GM19468 (cell line): ENCODE data around the gene FIGNL2.
"Not testable (repeated sequence)": the region's sequence is repeated elsewhere in the genome, so short reads cannot be mapped to it uniquely, and the experiment has no call there.

Source experiments
- ATAC-seq: cut with Tn5 transposase; IDR thresholded peaks from one replicate; pipeline ENCODE4 v1.9.1; 2021; ENCODE audit warnings: mild to moderate bottlenecking, moderate library complexity, moderate number of reproducible peaks; ENCODE audit not compliant: unreplicated experiment; ENCODE audit errors: extremely low read depth

Gene FIGNL2

DNA sequence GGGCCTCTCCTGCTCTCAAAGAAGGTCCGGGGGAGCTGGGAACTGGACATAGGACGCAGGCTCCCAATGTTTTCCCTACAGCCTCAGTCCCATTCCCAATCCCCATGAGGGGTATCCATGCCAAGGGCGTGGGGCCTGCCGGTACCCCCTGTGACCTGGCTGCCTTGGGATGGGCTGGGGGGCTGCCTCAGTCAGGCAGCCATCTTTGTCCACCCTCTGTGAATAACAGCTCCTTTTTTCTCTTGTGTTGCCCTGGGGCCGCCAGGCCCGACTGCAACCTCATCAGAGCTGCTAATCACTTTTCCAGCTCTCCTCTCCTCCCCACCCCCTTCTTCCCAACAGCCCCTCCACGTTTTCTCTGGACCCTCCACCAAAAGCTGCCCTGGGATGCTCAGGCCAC is 11.2 kb downstream of the FIGNL2 start:
- no peak for ATAC-seq

DNA sequence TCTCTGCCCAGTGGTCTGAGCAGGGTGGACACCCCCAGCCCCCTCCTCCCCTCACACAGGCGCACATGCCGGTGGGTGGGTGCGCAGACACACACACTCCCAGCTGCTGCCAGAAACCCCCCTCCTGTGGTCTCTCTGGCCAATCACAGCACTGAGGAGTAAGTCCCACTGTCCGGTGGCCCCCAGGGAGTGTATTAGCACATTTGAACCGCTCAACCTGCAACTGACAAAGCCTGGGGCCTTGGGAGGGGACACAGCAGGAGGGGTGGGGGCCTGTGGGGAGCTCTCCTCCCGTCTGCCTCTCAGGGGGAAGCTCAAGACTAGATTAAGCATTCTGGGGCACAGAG is 11.7 kb downstream of the FIGNL2 start:
- ATAC-seq: no peak

DNA sequence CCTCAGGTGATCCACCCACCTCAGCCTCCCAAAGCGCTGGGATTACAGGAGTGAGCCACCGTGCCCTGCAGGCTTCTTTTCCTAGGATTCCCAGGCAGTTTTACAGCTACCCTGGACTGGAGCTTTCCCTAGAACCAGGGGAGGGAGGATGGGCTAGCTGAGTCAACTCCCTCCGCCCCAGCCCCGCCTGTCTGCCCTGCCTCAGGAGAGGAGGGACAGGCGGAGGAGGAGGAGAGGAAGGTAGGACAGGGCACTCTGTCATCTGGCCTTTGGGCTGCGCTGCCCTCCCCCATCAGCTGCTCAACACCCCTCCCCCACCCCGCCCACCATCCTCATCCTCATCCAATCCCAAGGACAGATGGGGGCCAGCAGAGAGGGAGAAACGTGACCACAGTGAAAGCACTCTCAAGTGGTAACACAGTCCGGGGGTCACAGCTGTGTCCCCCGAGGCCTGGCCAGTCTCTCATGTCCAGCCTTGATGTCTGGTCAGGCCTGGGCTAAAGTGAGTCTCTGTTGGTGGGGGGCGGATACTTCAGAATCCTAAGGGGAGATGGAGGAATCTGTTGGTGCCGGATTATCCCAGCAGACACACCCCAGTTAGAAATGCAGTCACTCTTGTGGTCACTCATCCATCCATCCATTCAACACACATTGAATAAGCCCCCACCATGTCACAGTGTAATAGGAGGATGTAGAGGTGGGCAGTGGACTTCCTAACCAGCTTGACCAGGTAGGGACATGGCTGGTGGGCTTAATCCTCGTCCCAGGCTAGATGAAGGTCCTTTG is 12.3 kb downstream of the FIGNL2 start:
- ATAC-seq: no peak

DNA sequence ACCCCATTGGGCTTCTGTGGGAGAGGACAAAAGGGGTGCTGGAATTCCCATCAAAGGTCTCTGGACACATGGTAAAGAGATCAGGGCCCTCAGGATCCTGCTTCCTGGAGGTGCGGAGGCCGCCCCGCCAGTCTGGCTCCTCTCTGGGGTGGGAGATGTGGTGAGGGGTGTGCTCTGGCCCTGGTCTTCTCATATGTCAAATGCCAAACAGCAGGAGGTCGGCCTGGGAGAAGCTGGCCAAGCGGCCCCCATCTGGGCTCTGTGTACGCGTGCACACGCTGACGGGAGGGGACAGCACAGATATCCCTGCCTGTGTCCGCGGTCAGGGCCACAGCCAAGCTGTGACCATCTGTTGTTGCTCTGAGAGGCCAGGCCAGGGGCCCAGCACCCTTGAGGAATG is 14.1 kb downstream of the FIGNL2 start:
- ATAC-seq: no peak

GRCh38 chr12:51833448-51834227 is 14.9 kb downstream of the FIGNL2 start:
- ATAC-seq: no peak

GRCh38 chr12:51832354-51833107 is 16.0 kb downstream of the FIGNL2 start:
- ATAC-seq: no peak

DNA sequence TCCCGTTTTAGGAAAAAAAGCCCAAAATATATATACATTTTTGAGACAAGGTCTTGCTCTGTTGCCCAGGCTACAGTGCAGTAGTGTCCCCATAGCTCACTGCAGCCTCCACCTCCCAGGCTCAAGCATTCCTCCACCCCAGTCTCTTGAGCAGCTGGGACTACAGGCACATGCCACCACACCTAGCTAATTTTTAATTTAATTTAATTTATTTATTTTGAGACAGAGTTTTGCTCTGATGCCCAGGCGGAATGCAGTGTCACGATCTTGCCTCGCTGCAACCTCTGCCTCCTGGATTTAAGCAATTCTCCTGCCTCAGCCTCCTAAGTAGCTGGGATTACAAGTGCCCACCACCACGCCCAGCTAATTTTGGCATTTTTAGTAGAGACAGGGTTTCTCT is 16.7 kb downstream of the FIGNL2 start:
- ATAC-seq: not testable (repeated sequence)

GRCh38 chr12:51829641-51830040 is 18.9 kb downstream of the FIGNL2 start:
- no peak for ATAC-seq

DNA sequence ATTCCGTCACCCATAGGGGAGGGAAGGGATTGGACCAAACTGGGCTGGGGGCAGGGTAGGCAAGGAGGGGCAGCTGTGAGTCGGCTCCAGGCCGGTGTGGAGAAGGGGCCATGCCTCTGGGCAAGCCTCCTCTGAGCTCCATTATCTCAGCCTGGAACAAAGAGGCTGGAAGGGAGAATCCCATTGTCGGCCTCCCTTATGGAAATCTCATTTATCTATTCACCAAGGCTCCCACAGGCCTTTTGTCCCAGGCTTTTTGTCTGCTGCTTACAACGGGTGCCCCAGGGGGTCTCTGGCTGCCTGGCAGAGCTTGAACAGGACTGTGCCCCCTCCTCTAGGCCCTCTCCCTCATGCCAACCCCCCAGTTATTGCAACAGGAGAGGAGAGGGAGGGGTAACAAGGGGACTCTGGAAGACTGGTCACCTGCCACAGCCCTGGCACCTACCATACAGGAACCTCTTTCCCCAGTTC is 19.5 kb downstream of the FIGNL2 start:
- no peak for ATAC-seq

GRCh38 chr12:51827925-51828818 is 20.3 kb downstream of the FIGNL2 start:
- no peak for ATAC-seq

- ATAC-seq: no peak
These were observed 21.6 kb downstream of the FIGNL2 start for GRCh38 chr12:51826881-51827280.

GRCh38 chr12:51825216-51825615 is 23.3 kb downstream of the FIGNL2 start:
- no peak for ATAC-seq

DNA sequence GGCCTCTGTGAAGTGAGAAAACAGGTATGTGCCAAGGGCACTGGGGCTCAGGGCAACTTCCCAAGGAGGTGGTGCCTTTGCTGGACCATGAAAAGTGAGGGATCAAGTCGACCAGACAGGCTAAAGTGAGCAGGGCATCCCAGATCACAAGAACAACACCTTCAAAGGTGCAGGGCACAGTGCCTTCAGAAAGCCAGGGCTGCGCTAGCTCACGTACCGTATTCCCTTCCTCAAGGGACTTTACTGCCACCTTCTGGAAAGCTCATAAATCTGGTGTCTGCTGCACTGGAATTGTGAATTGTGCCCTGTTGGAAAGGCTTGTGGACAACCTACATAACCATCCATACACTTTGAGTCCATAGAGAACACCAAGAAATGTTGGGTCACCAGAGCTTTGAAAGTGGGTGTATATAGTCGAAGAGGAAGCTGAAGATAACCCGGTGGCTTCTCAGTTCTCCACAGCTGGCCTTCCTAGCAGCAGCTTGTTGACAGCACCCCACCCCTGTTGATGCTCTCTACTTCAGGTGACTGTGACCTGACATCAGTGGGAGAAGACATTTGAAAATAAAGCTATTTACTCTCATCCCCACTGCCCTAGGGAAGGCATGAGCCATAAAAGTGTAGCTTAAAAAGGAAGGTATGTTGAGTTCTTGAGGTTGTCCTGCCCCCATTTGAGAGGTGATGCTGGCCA is 24.5 kb downstream of the FIGNL2 start:
- ATAC-seq: no peak

DNA sequence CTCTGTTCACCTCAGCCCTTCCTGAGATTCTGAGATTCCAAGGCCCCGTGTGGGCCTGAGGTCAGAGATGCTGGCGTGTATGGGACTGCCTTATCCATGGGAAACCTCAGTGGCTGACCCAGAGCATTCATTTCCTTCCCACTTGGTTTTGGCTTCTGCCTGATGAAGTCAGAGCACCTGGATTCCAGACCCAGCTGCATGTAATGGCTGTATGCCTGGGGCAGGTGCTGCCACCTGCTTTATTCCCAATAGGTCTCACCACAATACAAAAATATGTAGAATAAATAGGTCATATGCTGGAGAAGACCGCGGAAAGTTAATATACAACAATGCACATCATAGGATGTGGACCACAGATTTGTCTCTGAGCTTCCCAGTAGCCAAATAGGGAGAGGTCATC is 25.6 kb downstream of the FIGNL2 start:
- no peak for ATAC-seq

- no peak for ATAC-seq
These were observed 26.3 kb downstream of the FIGNL2 start for GRCh38 chr12:51822261-51822616.

DNA sequence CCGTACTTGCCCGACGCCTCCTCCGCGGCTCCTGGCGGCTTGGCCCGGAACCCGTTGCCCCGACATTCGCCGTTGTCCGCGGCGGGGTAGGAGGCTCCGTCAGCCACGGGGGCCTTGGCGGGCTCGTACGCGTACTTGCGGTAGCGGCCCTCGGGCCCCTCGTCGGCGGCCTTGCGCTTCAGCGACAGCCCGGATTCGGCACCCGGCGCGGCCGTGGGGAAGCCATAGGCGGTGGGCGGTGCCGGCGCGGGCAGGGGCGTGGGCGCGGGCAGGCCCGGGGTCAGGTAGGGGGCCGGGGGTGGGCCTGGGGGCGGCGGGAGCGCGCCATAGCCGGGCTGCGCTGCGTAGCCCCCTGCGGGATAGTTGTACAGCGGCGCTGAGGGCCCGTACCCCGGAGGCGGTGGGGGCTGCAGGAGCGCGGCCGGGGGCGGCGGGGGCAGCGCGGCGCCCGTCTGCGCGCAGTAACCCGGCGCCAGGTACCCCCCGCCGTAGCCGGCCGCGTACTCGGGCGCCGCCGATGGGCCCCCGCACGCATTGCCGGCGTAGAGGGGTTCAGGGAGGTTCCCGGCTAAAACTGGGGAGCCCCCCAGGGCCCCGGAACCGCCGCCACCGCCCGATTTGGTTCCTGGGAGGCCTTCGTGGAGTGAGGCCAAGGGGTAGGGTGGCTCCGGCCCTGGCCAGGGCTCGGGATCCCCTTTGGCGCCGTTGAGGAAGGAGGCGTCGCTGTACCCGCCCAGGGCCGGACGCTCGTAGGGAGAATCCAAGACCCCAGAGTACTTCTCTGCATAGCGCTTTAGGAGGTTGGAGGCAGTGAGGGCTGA is 26.9 kb downstream of the FIGNL2 start:
- no peak for ATAC-seq

DNA sequence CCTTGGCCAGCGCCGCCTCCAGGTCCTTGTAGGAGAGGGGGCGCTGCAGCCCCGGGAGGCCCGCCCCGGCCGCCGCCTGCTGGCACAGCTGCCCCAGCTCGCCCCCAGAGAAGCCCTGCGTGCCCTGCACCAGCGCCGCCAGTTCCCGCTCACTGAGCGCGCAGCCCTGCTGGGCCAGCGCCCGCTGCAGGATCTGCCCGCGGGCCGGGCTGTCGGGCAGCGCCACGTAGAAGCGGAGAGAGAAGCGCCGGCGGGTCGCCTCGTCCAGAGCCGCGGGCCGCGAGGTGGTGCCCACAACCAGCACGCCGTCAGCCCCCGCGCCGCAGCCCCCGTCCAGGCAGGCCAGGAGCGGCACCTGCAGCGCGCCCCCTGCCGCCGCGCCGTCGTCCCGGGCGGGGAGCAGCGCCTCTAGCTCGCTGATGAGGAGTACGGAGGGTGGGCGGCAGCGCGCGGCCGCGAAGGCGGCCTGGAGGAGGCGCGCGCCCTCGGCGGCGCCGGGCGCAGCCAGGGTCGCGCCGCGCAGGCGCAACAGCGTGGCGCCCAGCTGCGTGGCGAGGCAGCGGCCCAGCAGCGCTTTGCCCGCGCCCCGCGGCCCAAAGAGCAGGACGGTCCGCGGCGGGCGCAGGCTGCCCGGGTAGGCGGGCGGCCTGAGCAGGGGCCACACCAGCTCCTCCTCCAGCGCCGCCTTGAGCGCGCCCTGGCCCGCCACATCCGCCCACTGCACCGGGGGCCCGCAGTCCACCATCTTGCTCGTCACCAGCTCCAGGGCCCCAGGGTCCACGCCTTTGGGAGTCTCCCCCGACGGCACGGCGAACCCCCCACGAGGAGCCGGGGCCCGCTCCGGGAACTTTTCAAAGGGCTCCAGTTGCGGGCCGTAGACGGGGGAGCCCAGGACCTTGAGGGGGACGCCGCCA is 27.7 kb downstream of the FIGNL2 start:
- ATAC-seq: no peak
